SKM-1 (cell line): ENCODE results near the gene LRRC36.

ENCODE experiments used
- DNase-seq: peaks from one replicate; lab custom pipeline; 2025; ENCODE audit not compliant: unreplicated experiment; lab: John Stamatoyannopoulos, UW

LRRC36 gene

GRCh38 chr16:67421030-67421429 is 94.4 kb downstream of the LRRC36 start:
- DNase-seq = no peak

- DNase-seq = no peak
These were observed 96.4 kb downstream of the LRRC36 start for GRCh38 chr16:67423015-67423414.

GRCh38 chr16:67423611-67424260 is 97.1 kb downstream of the LRRC36 start:
- DNase-seq = no peak

- DNase-seq = no peak
These were observed 97.6 kb downstream of the LRRC36 start for GRCh38 chr16:67424261-67424615.

- DNase-seq = no peak
These were observed 98.4 kb downstream of the LRRC36 start for GRCh38 chr16:67425061-67425460.

GRCh38 chr16:67425580-67425979 is 99.0 kb downstream of the LRRC36 start:
- no peak for DNase-seq

- no peak for DNase-seq
These were observed 99.4 kb downstream of the LRRC36 start for GRCh38 chr16:67426022-67426421.

GRCh38 chr16:67426950-67427349 is 100.3 kb downstream of the LRRC36 start:
- DNase-seq = no peak

- DNase-seq = no peak
These were observed 101.6 kb downstream of the LRRC36 start for GRCh38 chr16:67428146-67428731.

GRCh38 chr16:67429053-67429798 is 102.6 kb downstream of the LRRC36 start:
- DNase-seq = no peak

GRCh38 chr16:67429799-67430503 is 103.3 kb downstream of the LRRC36 start:
- DNase-seq = no peak

GRCh38 chr16:67430504-67430976 is 103.9 kb downstream of the LRRC36 start:
- DNase-seq = no peak

- no peak for DNase-seq
These were observed 104.6 kb downstream of the LRRC36 start, which contains the start of gene HSD11B2 for GRCh38 chr16:67430977-67431774. TSS of gene HSD11B2 (plus strand) at chr16:67431121. CDS start at chr16:67431249, 128 bp downstream.

- DNase-seq = no peak
These were observed 105.3 kb downstream of the LRRC36 start for GRCh38 chr16:67431775-67432505.

GRCh38 chr16:67432506-67432890 is 105.9 kb downstream of the LRRC36 start:
- no peak for DNase-seq

- no peak for DNase-seq
These were observed 106.6 kb downstream of the LRRC36 start for GRCh38 chr16:67433131-67433719.
